PFSK-1 (cell line): ENCODE results near the gene RFX2.

Experiments used
- FOXP2 ChIP-seq: optimal IDR thresholded peaks from 2 replicates; pipeline ENCODE3; 2011; ENCODE audit warnings: borderline replicate concordance, control low read depth, inconsistent platforms; ENCODE audit not compliant: insufficient read depth; ENCODE audit errors: extremely low read length, extremely low read depth
- POLR2AphosphoS5 ChIP-seq: IDR thresholded peaks from 2 replicates; pipeline ENCODE4 v1.6.1; 2012; ENCODE audit warnings: low read depth, mild to moderate bottlenecking, control low read depth, low read length, moderate library complexity
- REST ChIP-seq, 2 experiments: IDR thresholded peaks; 2 replicates each; pipeline versions ENCODE4 v1.6.1 to v1.8.0; 2011 to 2012; ENCODE audit warnings: low read depth in 2 of 2, low read length in 2 of 2, control low read depth in 1 of 2, inconsistent platforms in 1 of 2, mild to moderate bottlenecking in 1 of 2, moderate library complexity in 1 of 2; ENCODE audit not compliant: insufficient read depth in 1 of 2
- SIN3A ChIP-seq: IDR thresholded peaks from 2 replicates; pipeline ENCODE4 v1.6.1; 2012; ENCODE audit warnings: mild to moderate bottlenecking, low read length, moderate library complexity, borderline replicate concordance; ENCODE audit not compliant: insufficient read depth
- TAF1 ChIP-seq: IDR thresholded peaks from 2 replicates; pipeline ENCODE4 v1.6.1; 2012; ENCODE audit warnings: low read length, control low read depth, borderline replicate concordance; ENCODE audit not compliant: insufficient read depth

RFX2 gene

GRCh38 chr19:6002591-6002990, 107.7 kb downstream of the RFX2 start:
- no peak for TF ChIP-seq REST (IDR thresholded peaks at IDR 0.05; ENCODE audit: insufficient read depth in 1 of 2, low read depth in 2 of 2, low read length in 2 of 2)

- TF ChIP-seq TAF1 (no peak), FOXP2 (no peak), POLR2AphosphoS5 (no peak), REST (IDR thresholded peaks at IDR 0.05; ENCODE audit: insufficient read depth in 1 of 2, low read depth in 2 of 2, low read length in 2 of 2) (no peak), SIN3A (no peak)
Observed at GRCh38 chr19:6000228-6000847, 110.0 kb downstream of the RFX2 start.

GRCh38 chr19:5999693-6000092, 110.6 kb downstream of the RFX2 start:
- TF ChIP-seq POLR2AphosphoS5: no peak

DNA sequence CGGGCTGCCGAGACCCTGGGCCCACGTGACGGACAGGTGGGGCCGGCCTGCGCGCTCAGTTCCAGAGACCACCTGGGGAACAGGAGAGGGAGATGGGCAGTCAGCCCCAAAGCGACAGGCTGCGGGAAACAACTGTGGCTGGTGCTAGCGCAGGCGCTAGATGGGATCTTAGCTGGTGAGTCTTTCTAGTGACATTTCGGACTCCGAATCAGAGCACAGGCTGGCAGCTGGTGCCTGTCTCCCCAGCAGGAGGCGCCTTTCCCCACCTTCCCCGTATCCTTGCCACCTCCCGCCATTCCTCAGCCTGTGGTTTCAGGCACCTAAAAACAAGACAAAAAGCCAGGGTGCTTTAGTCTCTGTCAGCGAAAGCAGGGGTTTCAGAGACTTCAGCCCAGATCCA, 112.9 kb downstream of the RFX2 start:
- TF ChIP-seq TAF1 (no peak), FOXP2 (no peak), SIN3A (no peak), POLR2AphosphoS5 (no peak), REST (IDR thresholded peaks at IDR 0.05; ENCODE audit: insufficient read depth in 1 of 2, low read depth in 2 of 2, low read length in 2 of 2) (no peak)

DNA sequence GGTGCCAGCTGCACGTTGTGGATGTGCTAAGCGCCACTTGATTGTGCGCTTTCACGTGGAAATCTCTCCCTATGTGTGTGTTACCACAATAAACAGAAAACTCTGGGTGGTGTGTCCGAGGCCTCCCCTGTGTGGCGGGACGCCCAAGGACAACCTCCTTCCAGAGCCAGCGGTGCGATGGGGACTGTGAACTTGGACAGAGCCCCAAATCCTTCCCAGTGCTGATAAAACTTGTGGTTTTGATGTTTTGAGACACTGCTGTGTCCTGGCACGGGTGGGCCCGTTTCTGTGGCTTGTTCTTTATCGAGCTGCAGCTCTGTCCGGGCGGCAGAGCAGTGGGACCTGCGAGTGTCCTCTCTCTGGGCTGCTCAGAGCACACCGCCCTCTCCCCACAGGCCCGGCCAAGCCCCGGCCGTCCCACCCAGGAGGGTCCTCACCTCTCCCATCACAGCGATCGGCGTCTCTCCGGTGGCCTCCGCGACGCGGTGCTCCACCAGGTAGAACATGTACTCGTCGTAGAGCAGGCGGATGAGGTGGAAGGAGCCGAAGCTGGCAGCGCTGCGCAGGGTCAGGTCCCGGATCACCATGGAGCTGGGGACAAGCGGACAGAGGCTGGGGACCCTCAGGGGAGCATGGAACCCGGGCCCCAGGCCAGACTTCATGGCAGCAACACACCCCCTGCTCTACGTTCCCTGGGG, 113.5 kb downstream of the RFX2 start:
- no peak for TF ChIP-seq POLR2AphosphoS5
- TF ChIP-seq REST (IDR thresholded peaks at IDR 0.05; ENCODE audit: insufficient read depth in 1 of 2, low read depth in 2 of 2, low read length in 2 of 2): no peak
- TF ChIP-seq TAF1: no peak
- no peak for TF ChIP-seq FOXP2
- TF ChIP-seq SIN3A: no peak
